ENCODE results near the gene BIRC7. TPM values are rescaled to one million over a fixed set of nuclear protein-coding genes. Genes with fewer than 3 reads are reported as not detected.

BIRC7 gene
- total RNA-seq, 1 donor, result 0.09 TPM

DNA sequence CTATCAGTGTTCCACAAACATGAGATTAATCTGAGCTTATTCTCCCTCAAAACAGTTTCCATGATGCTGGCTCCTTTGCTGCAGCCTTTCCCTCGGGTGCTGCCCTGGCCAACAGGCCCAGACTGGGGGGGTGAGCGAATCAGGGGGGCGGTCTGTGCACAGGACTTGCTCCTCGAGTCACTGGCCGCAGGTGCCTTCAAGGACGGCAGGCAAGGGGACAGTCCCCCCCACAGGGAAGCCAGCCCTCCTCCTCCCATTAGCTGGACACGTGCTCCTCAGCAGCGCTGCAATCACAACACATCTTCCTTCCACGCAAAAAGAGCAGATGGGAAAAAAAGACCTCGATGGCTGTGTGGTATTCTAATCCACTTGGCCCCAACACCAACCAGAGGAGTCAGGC lies 29.8 kb upstream of the BIRC7 start:
- no peak for DNase-seq (ENCODE audit: low read depth)
- no peak overlapping the region for H3K4me3 ChIP-seq (ENCODE audit: low read depth, low read length)
- TF ChIP-seq, protein P1, sequence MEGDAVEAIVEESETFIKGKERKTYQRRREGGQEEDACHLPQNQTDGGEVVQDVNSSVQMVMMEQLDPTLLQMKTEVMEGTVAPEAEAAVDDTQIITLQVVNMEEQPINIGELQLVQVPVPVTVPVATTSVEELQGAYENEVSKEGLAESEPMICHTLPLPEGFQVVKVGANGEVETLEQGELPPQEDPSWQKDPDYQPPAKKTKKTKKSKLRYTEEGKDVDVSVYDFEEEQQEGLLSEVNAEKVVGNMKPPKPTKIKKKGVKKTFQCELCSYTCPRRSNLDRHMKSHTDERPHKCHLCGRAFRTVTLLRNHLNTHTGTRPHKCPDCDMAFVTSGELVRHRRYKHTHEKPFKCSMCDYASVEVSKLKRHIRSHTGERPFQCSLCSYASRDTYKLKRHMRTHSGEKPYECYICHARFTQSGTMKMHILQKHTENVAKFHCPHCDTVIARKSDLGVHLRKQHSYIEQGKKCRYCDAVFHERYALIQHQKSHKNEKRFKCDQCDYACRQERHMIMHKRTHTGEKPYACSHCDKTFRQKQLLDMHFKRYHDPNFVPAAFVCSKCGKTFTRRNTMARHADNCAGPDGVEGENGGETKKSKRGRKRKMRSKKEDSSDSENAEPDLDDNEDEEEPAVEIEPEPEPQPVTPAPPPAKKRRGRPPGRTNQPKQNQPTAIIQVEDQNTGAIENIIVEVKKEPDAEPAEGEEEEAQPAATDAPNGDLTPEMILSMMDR (IDR thresholded peaks at IDR 0.05; ENCODE audit: insufficient read depth, low read length), result no peak

DNA sequence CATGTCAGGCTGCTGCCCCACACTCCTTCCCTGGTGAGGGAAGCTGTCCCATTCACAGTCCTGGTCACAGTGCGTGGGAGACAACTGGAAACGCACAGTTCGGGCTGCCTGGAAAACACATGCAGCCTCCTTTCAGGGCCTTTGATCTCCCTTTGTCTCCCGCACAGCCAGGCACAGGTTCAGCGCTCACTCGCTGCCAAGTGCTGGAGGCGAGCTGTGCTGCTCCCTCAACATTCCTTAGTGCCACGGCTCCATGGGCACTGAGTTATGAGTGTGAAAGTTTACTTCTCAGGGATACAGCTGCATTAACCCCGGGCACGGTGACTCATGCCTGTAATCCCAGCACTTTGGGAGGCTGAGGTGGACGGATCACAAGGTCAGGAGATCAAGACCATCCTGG lies 28.8 kb upstream of the BIRC7 start:
- DNase-seq (ENCODE audit: low read depth), result no peak
- no peak overlapping the region for H3K4me3 ChIP-seq (ENCODE audit: low read depth, low read length)
- TF ChIP-seq, protein P1 (IDR thresholded peaks at IDR 0.05; ENCODE audit: insufficient read depth, low read length), result no peak

DNA sequence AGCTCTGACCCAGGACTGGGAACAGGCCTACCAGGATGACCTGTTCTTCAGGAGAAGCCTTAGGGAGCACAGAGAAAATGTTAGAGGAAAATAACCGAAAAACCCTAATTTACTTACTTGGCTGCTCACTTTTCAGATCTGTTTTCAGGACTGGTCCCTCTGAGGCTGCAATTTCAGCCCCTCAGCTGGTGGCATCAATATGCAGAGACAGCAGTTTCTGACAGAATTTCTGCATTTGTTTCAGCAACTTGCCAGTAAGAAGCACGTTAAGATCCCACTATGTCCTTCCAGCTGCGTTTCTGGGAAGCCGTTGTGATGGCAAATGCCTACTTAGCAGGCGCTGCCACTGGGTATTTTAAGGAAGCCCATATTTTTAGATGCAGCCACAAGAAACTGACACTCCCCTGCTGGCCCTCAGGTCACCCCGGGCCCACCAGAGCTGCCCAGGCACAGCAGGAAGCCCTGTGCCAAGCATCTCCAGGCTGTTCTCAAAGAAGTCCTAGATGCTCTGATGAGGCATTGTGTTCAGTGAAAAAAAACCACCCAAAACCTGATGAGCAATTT lies 27.3 kb upstream of the BIRC7 start:
- TF ChIP-seq, protein P1 (IDR thresholded peaks at IDR 0.05; ENCODE audit: insufficient read depth, low read length), result no peak
- no peak for DNase-seq (ENCODE audit: low read depth)
- no peak overlapping the region for H3K4me3 ChIP-seq (ENCODE audit: low read depth, low read length)

DNA sequence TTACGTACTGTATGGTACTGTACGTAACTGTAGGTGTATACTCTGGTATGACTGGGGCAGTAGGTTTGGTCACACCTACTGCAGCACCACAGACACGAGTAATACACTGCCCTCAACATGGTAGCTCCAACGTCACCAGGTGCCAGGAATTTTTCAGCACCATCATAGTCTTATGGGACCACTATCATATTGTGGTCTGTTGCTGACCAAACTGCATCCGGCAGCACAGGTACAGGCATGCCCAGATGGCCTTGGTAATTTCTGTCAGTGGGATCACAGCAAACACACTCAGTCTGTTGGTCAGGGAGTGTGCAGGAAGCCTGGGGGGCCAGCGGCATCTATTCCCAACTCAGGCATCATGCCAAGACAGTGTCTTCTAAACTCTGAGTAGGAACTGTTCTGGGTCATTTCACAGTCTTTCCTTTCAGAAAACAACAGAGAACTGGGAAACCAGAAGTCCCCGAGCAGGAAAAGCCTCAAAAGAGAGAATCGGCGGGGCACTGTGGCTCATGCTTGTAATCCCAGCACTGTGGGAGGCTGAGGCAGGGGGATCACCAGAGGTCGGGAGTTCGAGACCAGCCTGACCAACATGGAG lies 25.6 kb upstream of the BIRC7 start:
- DNase-seq (ENCODE audit: low read depth), result no peak
- TF ChIP-seq, protein P1 (IDR thresholded peaks at IDR 0.05; ENCODE audit: insufficient read depth, low read length), result no peak
- no peak overlapping the region for H3K4me3 ChIP-seq (ENCODE audit: low read depth, low read length)

DNA sequence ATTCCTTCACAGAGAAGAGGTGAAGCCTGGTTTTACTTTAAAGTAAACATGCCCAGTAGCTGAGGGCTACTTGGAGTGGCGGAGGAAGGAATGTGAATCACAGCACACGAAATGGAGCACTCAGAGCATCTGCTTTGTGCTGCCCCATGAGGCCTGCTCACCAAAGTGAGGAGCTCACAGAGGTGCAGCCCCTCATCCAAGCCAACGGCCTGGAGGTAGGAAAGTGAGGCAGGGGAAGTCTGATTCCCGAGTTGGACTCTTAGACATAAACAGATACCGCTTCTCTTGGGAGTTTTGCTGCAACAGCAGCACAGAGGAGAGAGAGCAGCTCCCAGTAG lies 23.3 kb upstream of the BIRC7 start:
- H3K4me3 ChIP-seq (ENCODE audit: low read depth, low read length), result no peak overlapping the region
- TF ChIP-seq, protein P1 (IDR thresholded peaks at IDR 0.05; ENCODE audit: insufficient read depth, low read length), result no peak
- DNase-seq (ENCODE audit: low read depth), result no peak

DNA sequence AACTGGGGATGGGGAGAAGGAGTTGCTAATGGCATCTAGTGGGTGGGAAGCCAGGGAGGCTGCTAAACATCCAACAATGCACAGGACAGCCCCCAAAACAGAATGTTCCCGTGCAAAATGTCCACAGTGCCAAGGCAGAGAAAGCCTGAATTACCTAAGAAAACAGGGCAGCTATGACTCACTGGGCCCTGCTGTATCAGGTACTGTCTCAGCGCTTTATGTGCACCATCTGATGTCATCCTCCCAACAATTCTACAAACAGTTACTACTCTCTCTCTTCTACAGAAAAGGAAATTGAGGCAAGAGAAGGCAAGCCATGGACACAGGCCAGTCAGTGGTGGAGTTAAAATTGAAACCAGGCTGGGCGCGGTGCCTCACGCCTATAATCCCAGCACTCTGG lies 22.9 kb upstream of the BIRC7 start:
- TF ChIP-seq, protein P1 (IDR thresholded peaks at IDR 0.05; ENCODE audit: insufficient read depth, low read length), result no peak
- no peak overlapping the region for H3K4me3 ChIP-seq (ENCODE audit: low read depth, low read length)
- no peak for DNase-seq (ENCODE audit: low read depth)

DNA sequence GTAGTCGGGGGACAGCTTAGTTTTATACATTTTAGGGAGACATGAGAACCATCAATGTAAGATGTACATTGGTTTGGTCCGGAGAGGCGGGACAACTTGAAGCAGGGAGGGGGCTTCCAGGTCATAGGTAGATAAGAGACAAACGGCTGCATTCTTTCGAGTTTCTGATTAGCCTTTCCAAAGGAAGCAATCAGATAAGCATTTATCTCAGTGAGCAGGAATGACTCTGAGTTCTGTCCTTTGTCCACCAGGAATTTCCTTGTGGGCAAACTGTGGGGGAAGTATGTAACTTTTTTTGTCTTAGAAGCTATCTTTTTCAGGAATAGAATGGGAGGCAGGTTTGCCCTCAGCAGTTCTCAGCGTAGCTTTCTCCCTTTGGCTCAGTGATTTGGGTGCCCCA lies 21.2 kb upstream of the BIRC7 start:
- H3K4me3 ChIP-seq (ENCODE audit: low read depth, low read length), result peak overlapping the region; percentile 80
- DNase-seq (ENCODE audit: low read depth), result no peak
- TF ChIP-seq, protein P1 (IDR thresholded peaks at IDR 0.05; ENCODE audit: insufficient read depth, low read length), result no peak

All from fibroblast of the aortic adventitia (primary cell).